ENCODE results near the gene BOK. TPM values are rescaled to one million over a fixed set of nuclear protein-coding genes. Genes with fewer than 3 reads are reported as not detected.
"Not testable (repeated sequence)": the region's sequence is repeated elsewhere in the genome, so short reads cannot be mapped to it uniquely, and the experiment has no call there.

Gene BOK, protein sequence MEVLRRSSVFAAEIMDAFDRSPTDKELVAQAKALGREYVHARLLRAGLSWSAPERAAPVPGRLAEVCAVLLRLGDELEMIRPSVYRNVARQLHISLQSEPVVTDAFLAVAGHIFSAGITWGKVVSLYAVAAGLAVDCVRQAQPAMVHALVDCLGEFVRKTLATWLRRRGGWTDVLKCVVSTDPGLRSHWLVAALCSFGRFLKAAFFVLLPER
- total RNA-seq = 0.07 TPM in 2 replicates

DNA sequence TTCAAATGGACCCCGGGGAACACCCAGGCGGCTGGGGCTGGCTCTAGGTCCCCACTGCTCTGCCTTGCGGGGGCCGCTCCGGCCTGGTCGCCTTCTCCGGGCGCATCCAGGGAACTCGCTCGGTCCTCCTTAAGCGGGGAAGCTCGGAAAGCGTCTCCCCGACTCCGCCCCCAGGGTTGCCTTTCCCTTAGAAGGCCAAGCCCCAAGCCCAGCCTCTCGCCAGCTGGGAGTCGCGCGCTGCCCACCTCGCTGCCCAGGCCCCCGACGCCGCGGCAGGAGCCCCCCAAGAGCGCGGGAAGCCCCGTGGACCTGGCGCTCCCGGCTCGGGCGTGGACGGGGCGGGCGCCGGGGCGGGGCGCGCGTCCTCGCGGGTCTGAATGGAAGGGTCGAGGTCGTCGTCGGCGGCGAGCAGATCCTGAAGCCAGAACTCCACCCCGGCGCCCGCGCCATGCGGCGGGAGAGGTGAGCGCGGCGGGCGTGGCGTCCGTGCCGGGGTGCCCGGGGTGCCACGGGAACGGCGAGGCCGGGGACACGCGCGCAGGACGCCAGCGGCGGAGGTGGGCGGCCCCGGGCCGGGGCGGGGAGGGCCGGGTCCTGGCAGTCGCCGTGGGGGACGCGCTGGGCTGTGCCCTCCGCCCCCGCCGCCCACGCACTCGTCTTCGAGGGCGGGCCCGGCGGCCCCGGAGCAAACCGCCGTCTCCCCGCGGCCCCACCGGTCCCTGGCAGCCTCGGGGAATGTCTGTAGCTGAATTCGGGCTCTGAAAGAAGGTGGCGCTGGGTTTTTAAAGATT, at the start of gene BOK:
BOK (plus strand) TSS at position 214 of the 791 bp plus-strand sequence. CDS start 739 bp downstream, outside the sequence.
- intact Hi-C loops (cut with micrococcal nuclease) = no loop called here

DNA sequence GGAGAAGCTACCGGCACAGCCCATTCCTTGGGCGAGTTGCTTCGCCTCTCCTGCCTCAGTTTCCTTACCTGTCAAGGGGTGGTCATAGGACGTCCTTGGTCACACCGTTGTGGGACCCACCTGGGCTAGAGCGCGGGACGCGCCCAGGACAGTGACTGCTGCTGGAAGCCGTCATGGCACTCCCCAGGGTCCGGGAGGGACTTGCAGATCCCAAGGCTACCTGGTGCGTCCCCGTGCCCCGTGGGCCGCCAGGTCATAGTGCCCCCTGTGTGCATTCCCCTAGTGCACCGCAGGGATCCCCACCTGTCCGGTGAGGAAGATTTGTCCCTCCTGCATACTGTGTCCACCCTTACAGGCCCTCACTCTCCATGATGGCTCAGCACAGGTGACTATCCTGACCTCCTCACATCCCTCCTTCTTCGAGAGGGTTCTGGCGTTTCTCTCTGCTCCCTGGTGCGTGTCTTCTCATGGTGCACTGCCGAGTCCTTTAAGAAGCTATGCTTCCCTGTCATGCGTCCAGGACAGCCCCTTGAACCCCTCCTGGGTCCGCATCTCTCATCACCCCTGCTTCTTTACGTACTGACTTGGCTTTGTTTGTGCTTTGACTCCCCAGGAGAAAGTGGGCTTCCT, 49.3 kb upstream of the BOK start:
- intact Hi-C loops (cut with micrococcal nuclease) = loop anchor here (2.0 kb wide), 4 partner anchors 236 to 1074 kb away; partner anchors contain the start of gene GPC1

DNA sequence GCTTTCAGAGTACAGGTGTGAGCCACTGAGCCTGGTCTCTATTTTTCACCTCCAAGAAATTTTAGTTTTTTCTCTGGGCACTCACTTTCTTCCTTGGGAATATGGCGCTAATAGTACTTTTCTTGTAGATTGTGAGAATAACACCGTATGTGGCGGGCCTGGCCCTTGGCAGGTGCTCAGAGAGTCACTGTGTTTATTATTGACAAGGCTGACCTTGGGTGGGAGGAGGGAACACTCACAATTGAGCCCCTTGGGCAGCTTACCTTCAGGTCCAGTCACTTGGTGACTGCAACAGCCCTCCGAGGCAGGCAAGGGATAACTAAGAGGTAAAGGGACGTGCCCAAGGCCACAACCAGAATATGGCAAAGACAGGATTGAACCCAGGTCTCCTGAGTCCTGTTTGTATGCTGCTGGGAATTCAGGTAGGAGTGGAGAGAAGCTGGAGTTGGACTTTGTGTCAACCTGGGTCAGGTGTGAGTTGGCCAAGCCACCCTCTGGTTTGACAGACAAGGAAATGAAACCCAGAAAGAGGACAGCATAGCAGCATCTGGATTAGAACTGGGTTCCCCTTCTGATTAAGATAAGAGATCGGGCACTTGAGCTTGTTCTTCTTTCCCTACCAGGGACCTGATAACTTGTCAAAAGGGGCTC, 47.3 kb upstream of the BOK start:
- intact Hi-C loops (cut with micrococcal nuclease) = no loop called here

DNA sequence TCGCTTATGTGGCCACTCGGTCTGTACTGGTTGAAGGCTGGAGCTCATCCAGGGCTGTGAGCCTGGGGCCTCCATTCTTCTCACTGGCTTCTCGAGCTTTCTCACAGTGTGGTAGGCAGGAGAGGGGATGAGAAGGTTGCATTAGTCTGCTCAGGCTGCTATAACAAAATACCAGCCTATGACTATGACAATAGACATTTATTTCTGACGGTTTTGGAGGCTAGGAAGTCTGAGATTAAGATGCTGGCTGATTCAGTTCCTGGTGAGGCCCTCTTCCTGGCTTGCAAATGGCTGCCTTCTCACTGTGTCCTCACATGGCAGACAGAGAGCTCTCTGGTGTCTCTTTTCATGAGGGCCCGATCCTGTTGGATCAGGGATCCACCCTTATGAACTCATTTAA, 44.0 kb upstream of the BOK start:
- intact Hi-C loops (cut with micrococcal nuclease) = no loop called here

DNA sequence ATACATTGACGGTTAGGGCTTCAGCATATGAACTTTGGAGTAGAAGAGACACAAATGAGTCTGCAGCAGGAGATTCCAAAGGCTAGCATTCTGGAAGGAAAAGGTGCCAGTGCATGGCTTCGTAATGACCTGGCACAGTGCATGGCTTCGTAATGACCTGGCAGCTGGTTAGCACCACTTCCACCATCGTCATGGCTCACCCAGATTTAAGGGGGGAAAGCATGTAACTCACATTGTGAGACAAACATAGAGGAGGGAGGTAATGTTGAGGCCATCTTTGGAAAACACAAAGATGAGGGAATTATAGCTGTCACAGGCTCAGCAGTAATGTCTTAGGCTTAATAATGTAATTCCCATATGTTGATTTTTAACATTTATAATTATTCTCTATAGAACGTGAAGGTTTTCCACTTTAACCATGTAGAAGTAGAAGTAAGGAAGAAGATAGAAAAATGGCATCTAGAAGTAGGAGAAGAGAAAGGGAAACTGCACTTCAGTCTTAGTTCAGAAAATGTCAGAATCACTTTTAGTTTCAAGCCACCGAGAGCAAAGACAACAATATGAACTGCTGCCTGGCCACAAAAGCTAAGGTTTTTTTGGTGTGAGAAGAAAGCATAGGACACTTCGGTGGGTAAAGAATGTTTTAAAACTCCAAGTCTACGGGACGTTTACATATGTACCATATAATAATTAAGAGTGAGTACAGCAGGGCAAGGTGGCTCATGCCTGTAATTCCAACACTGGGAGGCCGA, 43.4 kb upstream of the BOK start:
- intact Hi-C loops (cut with micrococcal nuclease) = no loop called here

DNA sequence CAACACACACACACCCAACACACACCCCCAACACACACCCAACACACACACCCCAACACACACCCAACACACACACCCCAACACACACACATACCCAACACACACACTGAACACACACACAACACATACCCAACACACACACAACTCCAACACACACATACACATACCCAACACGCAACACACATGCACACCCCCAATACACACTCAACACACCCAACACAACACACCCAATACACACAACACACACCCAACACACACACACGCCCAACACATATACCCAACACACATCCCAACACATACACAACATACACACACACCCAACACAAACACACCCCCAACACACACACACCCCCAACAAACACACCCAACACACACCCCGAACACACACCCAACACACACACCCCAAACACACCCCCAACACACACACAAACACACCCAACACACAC, 42.0 kb upstream of the BOK start:
- intact Hi-C loops (cut with micrococcal nuclease) = no loop called here

DNA sequence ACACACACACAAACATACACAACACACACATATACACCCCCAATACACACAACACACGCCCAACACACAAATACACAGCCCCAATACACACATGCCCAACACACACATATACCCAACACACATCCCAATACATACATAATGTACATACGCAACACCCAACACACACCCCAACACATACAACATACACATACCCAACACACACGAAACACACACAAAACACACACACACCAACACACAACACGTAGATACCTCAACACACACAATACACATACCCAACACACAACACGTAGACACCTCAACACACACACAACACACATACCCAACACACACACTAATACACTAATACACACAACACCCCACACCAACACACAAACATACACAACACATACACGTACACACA, 41.2 kb upstream of the BOK start:
- intact Hi-C loops (cut with micrococcal nuclease) = no loop called here

DNA sequence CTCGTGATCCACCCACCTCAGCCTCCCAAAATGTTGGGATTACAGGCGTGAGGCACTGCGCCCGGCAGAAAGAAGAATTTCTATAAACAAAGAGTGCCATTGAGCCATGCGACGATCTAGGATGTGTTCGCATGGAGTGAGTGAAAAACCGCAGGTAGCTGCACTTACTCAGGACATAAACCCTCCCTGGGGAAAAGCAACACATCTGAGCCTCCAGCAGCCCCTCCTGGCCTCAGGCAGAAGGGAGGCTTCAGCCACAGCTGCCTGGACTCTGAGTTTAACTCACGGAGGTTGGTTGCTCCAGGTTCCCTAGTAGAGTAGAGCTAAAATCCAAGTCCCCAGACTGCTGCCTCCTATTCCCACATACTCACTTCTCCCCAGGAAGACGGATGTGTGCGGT, 38.9 kb upstream of the BOK start:
- intact Hi-C loops (cut with micrococcal nuclease) = no loop called here

DNA sequence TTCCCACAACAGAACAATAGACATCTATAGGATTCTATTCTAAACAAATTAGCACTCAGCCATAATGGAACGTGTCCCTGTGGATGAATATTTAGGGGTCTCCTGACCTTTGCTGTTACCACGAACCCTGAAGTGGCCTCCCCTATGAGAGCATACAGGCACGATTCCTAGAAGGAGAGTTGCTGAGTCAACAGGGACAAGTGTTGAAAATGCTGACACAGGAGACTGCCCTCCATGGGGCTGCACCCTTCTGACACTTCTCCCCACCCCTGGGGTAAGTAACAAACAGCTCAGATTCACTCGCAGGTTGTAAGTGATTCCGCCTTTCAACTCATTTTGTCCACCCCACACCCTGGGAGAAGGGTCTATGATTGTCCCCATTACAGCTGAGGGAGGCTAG, 36.1 kb upstream of the BOK start:
- intact Hi-C loops (cut with micrococcal nuclease) = no loop called here

DNA sequence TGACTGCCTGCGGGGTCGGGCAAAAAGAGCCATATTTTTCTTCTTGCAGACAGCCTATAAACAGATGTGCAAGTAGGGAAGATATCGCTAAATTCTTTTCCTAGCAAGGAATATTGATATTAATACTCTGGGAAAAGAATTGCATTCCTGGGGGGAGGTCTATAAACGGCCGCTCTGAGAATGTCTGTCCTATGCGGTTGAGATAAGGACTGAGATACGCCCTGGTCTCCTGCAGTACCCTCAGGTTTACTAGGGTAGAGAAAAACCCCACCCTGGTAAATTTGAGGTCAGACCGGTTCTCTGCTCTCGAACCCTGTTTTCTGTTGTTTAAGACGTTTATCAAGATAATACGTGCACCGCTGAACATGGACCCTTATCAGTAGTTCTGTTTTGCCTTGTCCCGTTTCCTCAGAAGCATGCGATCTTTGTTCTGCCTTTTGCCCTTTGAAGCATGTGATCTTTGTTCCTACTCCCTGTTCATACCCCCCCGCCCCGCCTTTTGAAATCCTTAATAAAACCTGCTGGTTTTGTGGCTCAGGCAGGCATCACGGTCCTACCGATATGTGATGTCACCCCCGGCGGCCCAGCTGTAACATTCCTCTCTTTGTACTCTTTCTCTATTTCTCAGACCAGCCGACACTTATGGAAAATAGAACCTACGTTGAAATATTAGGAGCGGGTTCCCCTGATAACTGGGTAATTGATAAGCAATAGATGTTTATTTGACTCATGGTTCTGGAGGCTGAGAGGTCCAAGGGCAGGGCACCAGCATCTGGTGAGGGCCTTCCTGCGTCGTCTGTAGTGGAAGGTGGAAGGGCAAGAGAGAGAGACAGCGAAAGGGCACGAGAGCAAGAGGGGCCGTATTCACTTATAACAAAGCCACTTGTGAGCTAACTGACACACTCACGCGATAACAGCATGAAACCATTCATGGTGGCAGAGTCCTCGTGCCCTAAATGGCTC, 32.4 kb upstream of the BOK start:
- intact Hi-C loops (cut with micrococcal nuclease) = not testable (repeated sequence)

DNA sequence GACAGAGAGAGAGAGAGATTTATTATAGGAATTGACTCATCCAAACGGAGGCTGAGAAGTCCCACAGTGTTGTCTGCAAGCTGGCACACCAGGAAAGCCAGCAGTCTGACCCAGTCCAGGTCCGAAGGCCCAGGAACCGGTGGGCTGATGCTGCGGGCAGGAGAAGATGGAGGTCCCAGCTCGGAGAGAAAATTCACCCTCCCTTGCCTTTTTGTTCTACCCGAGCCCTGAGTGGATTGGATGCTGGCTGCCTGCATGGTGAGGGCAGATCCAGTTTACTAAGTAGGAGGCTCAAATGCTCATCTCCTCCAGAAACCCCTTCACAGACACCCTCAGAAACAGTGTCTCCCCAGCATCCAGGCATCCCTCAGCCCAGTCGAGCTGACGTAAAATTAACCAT, 28.0 kb upstream of the BOK start:
- intact Hi-C loops (cut with micrococcal nuclease) = no loop called here

DNA sequence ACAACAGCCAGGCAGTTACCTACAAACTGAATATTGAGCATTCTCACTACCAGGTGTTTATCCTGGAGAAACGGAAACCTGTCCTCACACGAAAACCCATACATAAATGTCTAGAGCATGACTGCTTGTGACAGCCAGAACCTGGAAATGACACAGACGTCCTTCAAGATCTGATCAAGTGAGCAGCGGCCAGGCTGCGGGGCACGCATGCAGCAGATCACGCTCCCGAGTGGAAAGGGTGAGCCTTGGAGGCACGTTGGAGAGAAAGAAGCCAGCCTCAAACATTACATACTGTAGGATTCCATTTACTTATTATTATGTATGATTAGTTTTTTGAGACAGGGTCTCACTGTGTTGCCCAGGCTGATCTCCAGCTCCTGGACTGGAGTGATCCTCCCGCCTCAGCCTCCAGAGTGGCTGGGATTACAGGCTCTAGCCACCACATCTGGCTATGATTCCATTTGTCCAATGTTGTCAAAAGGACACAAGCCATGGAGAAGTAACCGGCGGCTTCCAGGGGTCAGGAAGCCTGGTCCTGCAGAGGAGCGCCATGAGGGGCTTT, 27.3 kb upstream of the BOK start:
- intact Hi-C loops (cut with micrococcal nuclease) = no loop called here

DNA sequence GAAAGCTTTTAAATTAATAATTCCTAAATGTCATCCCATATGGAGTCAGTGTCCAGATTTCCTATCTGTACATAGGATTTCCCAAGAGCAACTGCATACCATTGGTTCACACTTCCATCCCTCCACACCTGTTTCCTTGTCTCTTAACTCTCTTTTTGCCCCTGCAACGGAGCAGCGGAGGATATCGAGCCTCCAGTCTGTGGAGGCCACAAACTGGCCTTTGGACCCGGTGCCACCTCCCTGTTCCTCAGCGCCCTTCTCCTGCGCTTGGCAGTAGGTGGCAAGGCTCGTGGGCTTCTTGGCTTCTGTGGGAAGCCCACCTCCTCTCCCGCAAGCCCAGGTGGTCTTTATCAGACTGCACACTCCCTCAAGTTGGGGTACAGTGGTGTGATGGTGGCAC, 26.4 kb upstream of the BOK start:
- intact Hi-C loops (cut with micrococcal nuclease) = no loop called here

DNA sequence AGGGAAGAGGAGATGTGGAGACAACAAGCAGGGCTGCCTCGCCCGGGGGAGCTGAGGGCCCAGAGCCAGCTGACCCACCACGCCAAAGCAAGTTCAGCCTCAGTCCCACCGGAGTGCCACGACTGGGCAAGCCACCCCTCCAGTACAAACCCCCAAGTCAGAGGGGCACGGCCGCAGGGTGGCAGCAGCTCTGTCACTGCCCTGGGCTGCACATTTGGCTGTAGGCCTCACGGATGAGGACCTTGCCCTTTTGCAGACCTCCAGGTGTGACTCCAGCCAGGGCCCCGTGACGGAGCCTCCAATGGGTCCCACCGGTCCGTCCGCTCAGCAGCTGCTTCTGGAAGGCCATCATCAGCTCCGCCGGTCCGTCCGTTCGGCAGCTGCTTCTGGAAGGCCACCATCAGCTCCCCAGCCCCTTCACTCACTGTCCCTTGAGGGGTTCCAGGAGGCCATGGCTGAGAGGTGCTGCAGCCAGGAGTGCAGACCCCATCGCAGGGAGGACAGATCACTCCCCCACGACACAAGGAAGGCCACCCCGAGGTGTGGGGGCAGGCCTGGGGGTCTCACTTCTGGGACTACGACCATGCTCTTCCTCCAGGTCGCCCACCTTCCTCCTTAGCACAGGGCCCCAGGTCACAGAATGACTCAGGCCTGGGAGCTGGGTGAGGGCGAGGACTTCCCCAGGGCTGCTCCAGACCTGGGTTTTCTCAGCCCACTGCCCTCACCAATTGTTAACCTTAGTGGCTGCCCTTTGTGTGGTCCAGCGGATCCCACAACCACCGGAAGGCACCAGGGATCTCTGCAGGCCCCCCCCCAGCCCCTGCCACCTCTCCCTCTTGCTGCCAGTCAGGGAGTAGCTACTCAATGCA, 25.6 kb upstream of the BOK start:
- intact Hi-C loops (cut with micrococcal nuclease) = loop anchor here (1.0 kb wide), 1 partner anchor 29 kb away; no protein-coding TSS in a partner anchor

DNA sequence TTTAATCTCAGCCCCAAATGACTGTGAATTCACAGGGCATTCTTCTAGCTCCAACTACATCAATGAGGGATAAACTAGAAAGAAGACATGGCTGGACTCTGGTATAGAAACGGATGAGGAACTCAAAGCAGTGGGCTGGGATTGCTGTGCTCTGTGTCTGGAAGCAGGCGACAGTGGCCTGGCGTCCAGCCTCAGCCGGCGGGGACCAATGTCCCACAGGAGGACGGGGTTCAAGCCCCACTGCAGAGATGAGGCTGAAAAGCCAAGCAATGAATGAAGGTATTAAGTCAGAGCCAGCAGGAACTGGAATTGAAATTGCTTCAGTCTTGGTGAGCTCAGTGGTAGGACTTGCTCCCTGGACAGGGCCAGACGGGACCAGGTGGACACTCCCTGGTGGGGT, 24.3 kb upstream of the BOK start:
- intact Hi-C loops (cut with micrococcal nuclease) = no loop called here

DNA sequence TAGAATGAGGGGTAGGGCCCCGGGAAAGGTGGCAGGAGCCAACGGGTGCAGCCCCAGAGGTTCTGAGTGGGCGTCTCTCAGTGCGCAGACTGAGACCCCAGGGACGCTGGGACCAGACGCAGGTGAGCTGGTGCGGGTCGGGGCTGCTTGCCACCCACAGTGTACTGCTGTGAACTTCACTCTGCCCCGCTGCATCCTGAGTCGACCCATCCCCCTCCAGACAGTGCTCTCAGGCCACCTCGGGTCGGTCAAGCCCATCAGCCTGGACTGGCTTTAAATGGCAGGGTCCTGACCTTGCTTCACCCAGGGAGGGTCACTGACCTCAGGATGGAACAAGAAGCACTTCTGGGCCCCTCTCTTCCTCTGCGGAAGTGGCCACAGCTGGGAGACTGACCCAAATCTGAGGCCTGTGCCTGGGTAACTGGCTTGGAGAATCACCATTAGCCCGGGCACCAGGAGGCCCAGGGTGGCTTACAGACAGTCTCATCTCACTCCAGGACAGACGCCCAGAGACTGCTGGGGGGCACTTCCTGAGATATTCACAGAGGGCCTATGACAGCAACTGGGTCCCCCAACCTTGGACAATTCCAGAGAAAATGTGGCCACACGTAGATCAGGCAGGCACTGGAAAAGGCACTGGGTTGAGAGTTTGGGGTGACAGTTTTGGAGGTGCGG, 23.7 kb upstream of the BOK start:
- intact Hi-C loops (cut with micrococcal nuclease) = no loop called here

DNA sequence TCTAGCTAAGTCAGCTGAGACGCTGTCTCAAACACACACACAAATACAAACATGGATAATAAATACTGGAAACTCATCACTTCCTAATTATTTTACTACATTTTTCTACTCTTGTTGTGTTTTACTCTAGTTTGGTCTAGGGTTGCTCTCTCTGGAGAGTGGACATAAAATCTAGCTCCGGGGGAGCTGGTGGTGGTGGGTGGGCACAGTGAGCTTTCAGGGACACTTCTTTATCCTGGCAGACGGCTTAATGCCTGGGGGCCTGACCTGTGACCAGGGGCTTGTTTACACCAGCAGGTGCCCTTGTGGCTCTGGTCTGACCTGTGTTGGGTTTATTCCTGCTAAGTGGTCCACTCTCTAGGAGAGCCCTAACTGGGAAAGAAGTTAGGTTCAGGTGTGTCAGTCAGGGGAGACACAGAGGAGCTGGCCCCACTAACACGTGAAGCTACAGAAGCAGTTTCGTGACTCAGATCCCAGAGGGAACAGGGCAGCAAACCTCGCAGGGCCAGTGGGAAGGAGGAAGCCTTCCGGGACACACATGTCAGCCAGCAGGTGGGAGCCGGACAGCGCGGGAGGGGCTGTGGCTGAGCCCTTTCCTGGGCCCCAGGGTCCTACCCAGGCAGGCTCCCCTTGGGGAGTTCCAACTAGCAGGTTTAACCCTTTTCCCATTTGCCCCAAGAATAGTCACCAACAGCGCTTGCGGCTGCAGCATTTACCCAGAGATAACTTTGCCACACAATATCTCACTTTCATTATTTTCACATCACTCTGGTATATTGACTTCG, 22.5 kb upstream of the BOK start:
- intact Hi-C loops (cut with micrococcal nuclease) = no loop called here

Measured in T-helper 1 cell treated with Interleukin-12 subunit alpha and Interleukin-12 subunit beta and Interleukin-4 antibody, amounts not matched to agents 30 ng/mL and 1 ng/mL, for 36 hours (primary cell).